ENCODE measurements around the gene OR2A25.

The OR2A25 gene

GRCh38 chr7:144102041-144102440 lies 32.4 kb downstream of the OR2A25 start:
- no peak for TF ChIP-seq CTCF (IDR thresholded peaks at IDR 0.05; ENCODE audit: borderline replicate concordance, insufficient read depth, low read depth, low read length)
- H3K4me3 ChIP-seq (ENCODE audit: low read depth, low read length), result no peak overlapping the region

GRCh38 chr7:144105211-144105610 lies 35.6 kb downstream of the OR2A25 start:
- TF ChIP-seq CTCF (IDR thresholded peaks at IDR 0.05; ENCODE audit: borderline replicate concordance, insufficient read depth, low read depth, low read length), result no peak
- no peak overlapping the region for H3K4me3 ChIP-seq (ENCODE audit: low read depth, low read length)

- no peak for TF ChIP-seq CTCF (IDR thresholded peaks at IDR 0.05; ENCODE audit: borderline replicate concordance, insufficient read depth, low read depth, low read length)
- no peak within 1 kb of the TSS for H3K4me3 ChIP-seq (ENCODE audit: low read depth, low read length)
These were observed 39.7 kb downstream of the OR2A25 start, which contains the start of gene OR2A2 for GRCh38 chr7:144109283-144109682. Gene OR2A2, plus strand, starts transcription at chr7:144109583. Its CDS starts 0 bp downstream, at chr7:144109583.

- no peak for TF ChIP-seq CTCF (IDR thresholded peaks at IDR 0.05; ENCODE audit: borderline replicate concordance, insufficient read depth, low read depth, low read length)
- H3K4me3 ChIP-seq (ENCODE audit: low read depth, low read length), result no peak overlapping the region
These were observed 40.7 kb downstream of the OR2A25 start for GRCh38 chr7:144110272-144110671.

GRCh38 chr7:144113651-144114050 lies 44.0 kb downstream of the OR2A25 start:
- TF ChIP-seq CTCF (IDR thresholded peaks at IDR 0.05; ENCODE audit: borderline replicate concordance, insufficient read depth, low read depth, low read length), result no peak
- H3K4me3 ChIP-seq (ENCODE audit: low read depth, low read length), result no peak overlapping the region

- no peak overlapping the region for H3K4me3 ChIP-seq (ENCODE audit: low read depth, low read length)
- TF ChIP-seq CTCF (IDR thresholded peaks at IDR 0.05; ENCODE audit: borderline replicate concordance, insufficient read depth, low read depth, low read length), result no peak
These were observed 48.7 kb downstream of the OR2A25 start for GRCh38 chr7:144118341-144118740.

- no peak within 1 kb of the TSS for H3K4me3 ChIP-seq (ENCODE audit: low read depth, low read length)
- TF ChIP-seq CTCF (IDR thresholded peaks at IDR 0.05; ENCODE audit: borderline replicate concordance, insufficient read depth, low read depth, low read length), result no peak
These were observed 53.3 kb downstream of the OR2A25 start, which contains the start of gene OR2A14 for GRCh38 chr7:144122876-144123275. Gene OR2A14, plus strand, starts transcription at chr7:144123176. Its CDS starts 5,937 bp downstream, at chr7:144129113.

Data from GM12875 (cell line).